Measurements from ENCODE around the gene FHL1.

The FHL1 gene

DNA sequence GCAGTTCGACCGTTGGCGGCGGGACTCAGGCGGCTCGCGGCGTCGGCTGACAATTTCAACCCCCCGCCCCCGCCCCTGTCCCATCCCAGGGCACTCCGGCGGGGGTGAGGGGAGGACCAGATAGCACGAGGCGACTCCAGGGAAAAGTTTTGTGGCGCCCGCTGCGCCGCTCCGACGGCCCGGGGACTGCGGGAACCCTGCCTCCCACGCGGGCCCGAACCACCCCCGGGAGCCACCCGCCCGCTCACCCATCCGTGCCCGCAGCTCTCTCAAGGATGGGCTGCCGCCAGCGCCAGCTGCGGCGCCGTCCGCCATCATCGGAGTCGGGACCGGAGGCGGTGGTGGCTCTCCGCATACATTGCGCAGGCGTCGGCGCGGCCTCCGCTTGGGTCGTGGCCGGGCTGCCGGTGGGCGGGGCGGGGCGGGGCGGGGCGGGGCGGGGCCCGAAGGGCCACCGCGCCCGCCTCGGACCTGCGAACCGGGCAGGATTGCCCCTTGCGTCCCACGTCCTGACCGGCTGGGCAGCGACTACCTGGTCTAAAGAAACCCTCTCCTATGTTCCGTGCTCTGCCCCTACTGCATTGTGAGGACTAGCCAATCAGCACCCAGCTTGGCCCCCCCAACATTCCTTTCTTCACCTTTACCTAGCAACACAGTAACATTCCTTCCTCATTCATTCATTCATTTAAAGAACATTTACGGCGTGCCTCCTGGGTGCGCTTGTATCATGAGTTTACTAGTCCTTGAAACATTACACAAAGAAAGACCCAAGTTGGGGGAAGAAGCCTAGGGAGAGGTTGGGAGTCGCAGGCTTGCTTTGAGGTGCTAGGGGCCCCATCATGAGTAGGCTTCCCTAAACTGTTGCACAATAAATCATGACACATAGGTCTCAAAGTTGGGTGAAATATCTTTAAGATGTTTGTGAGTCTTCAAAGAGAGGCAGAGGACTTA is 104.0 kb downstream of the FHL1 start, which contains the start of gene MAP7D3:
MAP7D3 (minus strand) TSS at position 360 of the 951 bp plus-strand sequence; CDS start at position 318, 42 bp downstream.
- DNase-seq (ENCODE audit: low read depth in 1 of 2, low spot score in 1 of 2): peak; percentile 38 to 47

DNA sequence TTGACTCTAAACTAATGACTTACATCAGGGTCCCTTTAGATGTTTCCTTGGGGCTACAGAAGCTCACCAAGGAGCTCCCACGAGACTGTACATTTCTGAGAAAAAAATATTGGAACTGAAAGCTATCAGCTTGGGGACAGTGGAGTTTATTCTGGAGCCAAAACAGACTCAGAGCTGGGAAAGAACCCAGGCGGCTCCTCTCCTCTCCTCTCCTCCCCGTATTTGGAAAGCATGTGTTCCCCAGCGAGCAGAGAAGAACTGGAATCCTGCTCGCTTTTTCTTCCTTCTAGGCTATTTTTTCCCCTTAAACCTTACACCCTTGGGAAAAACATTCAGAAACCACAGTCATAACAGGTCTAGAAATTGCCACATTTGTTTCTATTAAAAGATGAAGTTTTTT is 108.2 kb downstream of the FHL1 start:
- DNase-seq (ENCODE audit: low read depth in 1 of 2, low spot score in 1 of 2): no peak

DNA sequence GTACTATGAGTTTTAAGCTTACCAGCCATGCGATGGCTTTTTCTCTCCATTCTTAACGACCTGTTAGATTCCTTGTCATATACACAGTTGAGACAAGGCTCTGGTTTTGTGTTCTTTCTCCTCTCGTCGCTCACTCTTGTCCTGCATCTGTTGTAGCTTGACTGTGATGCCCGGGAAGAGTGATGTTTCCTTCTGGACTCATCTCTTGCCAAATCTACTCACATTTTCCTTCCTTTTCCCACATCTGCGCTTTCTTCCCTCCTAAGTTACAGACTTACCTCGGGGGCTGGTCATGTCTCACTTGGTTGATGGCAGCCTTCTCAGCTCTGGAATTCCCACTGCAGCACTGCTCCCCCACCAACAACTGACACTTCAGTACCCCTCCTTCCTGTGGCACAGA is 108.7 kb downstream of the FHL1 start:
- no peak for DNase-seq (ENCODE audit: low read depth in 1 of 2, low spot score in 1 of 2)

DNA sequence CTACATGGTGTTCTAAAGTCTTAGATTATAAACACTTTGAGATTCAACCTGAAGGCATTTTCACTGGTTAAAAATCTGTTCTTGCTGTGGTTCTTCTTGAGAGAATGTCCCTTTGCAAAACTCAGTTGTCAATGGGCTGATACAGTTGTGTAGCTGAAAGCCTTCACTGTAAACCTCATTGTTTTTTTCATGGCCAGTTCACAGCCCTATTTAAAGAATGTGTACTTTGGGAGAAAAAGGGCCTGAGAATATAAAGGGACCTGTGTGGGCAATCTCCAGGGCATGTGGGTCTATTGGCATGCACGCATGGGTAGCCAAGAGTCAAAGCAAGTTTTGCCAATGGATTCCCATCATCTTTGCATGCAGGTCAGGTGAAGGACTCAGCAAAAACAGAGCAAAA is 111.6 kb downstream of the FHL1 start:
- no peak for DNase-seq (ENCODE audit: low read depth in 1 of 2, low spot score in 1 of 2)

DNA sequence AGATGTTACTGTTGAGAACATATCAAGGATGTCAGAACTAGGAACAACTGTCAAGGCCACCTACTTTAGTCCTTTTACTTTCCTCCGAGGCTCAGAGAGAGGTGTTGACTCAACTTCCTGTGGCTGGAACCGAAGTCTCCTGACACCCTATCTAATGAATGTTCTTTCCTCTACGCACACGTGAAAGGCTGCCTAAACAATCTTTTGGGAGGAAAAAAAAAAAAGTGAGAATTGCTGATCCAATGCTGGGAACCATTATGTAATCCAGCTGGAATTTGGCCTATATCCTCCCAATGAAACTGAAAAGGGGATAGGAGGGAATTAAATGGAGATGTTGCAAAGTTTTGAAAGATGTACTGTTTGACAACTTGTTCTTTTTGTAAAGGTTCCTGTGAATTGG is 112.2 kb downstream of the FHL1 start:
- DNase-seq (ENCODE audit: low read depth in 1 of 2, low spot score in 1 of 2): no peak

DNA sequence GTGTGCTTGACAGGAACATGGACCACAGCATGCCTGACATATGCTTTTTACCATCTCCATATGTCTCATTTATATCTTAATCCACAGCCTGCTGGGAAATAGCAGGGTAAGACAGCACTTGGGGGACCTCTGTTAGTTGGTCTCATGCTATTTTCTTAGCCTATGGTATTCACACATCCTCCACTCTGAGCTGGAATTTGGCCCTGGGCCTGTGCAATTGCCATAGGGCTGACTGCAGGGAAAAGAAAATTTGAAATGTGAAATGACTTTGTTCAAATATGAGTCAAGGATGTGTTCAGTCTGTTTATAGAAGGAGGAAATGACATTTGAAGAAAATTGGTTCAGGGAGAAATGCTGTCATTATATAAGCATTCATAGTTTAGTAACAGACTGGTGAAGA is 113.4 kb downstream of the FHL1 start:
- no peak for DNase-seq (ENCODE audit: low read depth in 1 of 2, low spot score in 1 of 2)
